Measurements from ENCODE around the gene APOF. TPM values are rescaled to one million over a fixed set of nuclear protein-coding genes. Genes with fewer than 3 reads are reported as not detected.

APOF gene
- total RNA-seq, 4 donors from 2014 or later: 0.27 TPM; not detected in 3

- Histone ChIP-seq H3K4me1 (peaks cover 19 to 20% of the 10 kb centered on the region in 2 donors), H3K4me3 (peak within 1 kb of the TSS; percentile 91 to 99 (median 98)), H3K9me3 (no peaks in the 10 kb centered on the region), H3K27me3 (no peaks in the 10 kb centered on the region), H3K27ac (peak within 1 kb of the TSS; percentile 96 to 99 (median 96)), H3K36me3 (peaks cover 0 to 50% of the 10 kb centered on the region in 2 donors)
- TF ChIP-seq CTCF (IDR thresholded peaks at IDR 0.05 in 4 of 5, conservative IDR thresholded peaks at IDR 0.05 in 1 of 5): peak in 2 of 5 experiments; percentile 28 to 29
- TF ChIP-seq POLR2A (IDR thresholded peaks at IDR 0.05): peak; percentile 84 to 88
- peak; percentile 93 to 96 for DNase-seq
- ATAC-seq: peak; percentile 95 to 98
- in situ Hi-C loops (cut with MboI; ENCODE audit: low sequenced_read_pairs in 4 of 4): no loop called here
- intact Hi-C loops (cut with DNase I; ENCODE audit: low total_unique reads): loop anchor here (1.0 to 5.0 kb wide), 4 partner anchors 16 to 199 kb away; partner anchors contain the start of genes CS, RPL41, SPRYD4 and ZC3H10
These were observed 46.8 kb downstream of the APOF start, which contains the start of gene CNPY2 for GRCh38 chr12:56315622-56316473. Gene CNPY2 (minus strand): TSS chr12:56315988. CDS start chr12:56315217, 771 bp downstream.

GRCh38 chr12:56315249-56315621 lies 47.4 kb downstream of the APOF start:
- TF ChIP-seq POLR2A (IDR thresholded peaks at IDR 0.05): no peak
- TF ChIP-seq CTCF (IDR thresholded peaks at IDR 0.05 in 4 of 5, conservative IDR thresholded peaks at IDR 0.05 in 1 of 5): no peak
- Histone ChIP-seq H3K36me3 (peaks cover 0 to 53% of the 10 kb centered on the region in 2 donors), H3K4me3 (peak overlapping the region; percentile 91 to 99 (median 98)), H3K27me3 (no peaks in the 10 kb centered on the region), H3K9me3 (no peaks in the 10 kb centered on the region), H3K4me1 (peaks cover 19 to 20% of the 10 kb centered on the region in 2 donors), H3K27ac (peak overlapping the region; percentile 96 to 99 (median 96))
- intact Hi-C loops (cut with DNase I; ENCODE audit: low total_unique reads): loop anchor here (5.0 kb wide), 2 partner anchors 152 to 198 kb away; partner anchors contain the start of genes RPL41, SPRYD4 and ZC3H10
- DNase-seq (no peak), ATAC-seq (no peak)
- in situ Hi-C loops (cut with MboI; ENCODE audit: low sequenced_read_pairs in 4 of 4): no loop called here

- Histone ChIP-seq H3K4me3 (no peak overlapping the region), H3K27ac (no peak overlapping the region), H3K9me3 (no peaks in the 10 kb centered on the region), H3K4me1 (peaks cover 12% of the 10 kb centered on the region in 2 donors), H3K27me3 (no peaks in the 10 kb centered on the region), H3K36me3 (peaks cover 0 to 66% of the 10 kb centered on the region in 2 donors)
- TF ChIP-seq CTCF (IDR thresholded peaks at IDR 0.05 in 4 of 5, conservative IDR thresholded peaks at IDR 0.05 in 1 of 5) (no peak), POLR2A (IDR thresholded peaks at IDR 0.05) (no peak)
- intact Hi-C loops (cut with DNase I; ENCODE audit: low total_unique reads) (no loop called here), in situ Hi-C loops (cut with MboI; ENCODE audit: low sequenced_read_pairs in 4 of 4) (no loop called here)
- DNase-seq (no peak), ATAC-seq (no peak)
These were observed 51.7 kb downstream of the APOF start for GRCh38 chr12:56311003-56311402.

Other genes with a start within 250 kb of the APOF start
- 1,000 to 10,000 TPM; 1,323 to 2,217 (median 1,977) TPM for gene RPL41, start 246.2 kb downstream of the APOF start, total RNA-seq
- gene ZC3H10, start 244.6 kb downstream of the APOF start, total RNA-seq: 1 to 10 TPM; 3.1 to 9.1 (median 3.7) TPM
- gene ESYT1, start 234.6 kb downstream of the APOF start, total RNA-seq: 10 to 100 TPM; 45.9 to 77.7 (median 62.1) TPM
- 100 to 1,000 TPM; 159 to 334 (median 198) TPM for gene MYL6B, start 210.3 kb downstream of the APOF start, total RNA-seq
- gene MYL6, start 204.5 kb downstream of the APOF start, total RNA-seq: 100 to 1,000 TPM; 159 to 324 (median 202) TPM
- gene SMARCC2, start 173.4 kb downstream of the APOF start, total RNA-seq: 10 to 100 TPM; 34.1 to 56.9 (median 49.4) TPM
- 10 to 100 TPM; 46.5 to 58.9 (median 54.8) TPM for gene RNF41, start 140.9 kb downstream of the APOF start, total RNA-seq
- 10 to 100 TPM; 29.6 to 75.0 (median 42.8) TPM for gene NABP2, start 138.5 kb downstream of the APOF start, total RNA-seq
- gene SLC39A5, start 132.8 kb downstream of the APOF start, total RNA-seq: under 1 TPM in 1 of 4 donors, not detected in 3; 0.83 TPM
- gene ANKRD52, start 104.5 kb downstream of the APOF start, total RNA-seq: 10 to 100 TPM; 14.7 to 30.9 (median 18.9) TPM
- gene COQ10A, start 95.9 kb downstream of the APOF start, total RNA-seq: 10 to 100 TPM; 17.7 to 90.1 (median 54.5) TPM
- 100 to 1,000 TPM; 211 to 359 (median 271) TPM for gene CS, start 62.5 kb downstream of the APOF start, total RNA-seq
- 10 to 100 TPM; 21.7 to 59.1 (median 28.4) TPM for gene CNPY2, start 46.9 kb downstream of the APOF start, total RNA-seq
- 10 to 100 TPM in 2 of 4 donors, 1 to 10 TPM in 2; 7.8 to 33.0 (median 11.6) TPM for gene PAN2, start 28.9 kb downstream of the APOF start, total RNA-seq
- gene IL23A, start 24.0 kb downstream of the APOF start, total RNA-seq: not detected
- gene STAT2, start 2.8 kb downstream of the APOF start, total RNA-seq: 10 to 100 TPM; 21.0 to 33.2 (median 27.4) TPM
- gene TIMELESS, start 86.6 kb upstream of the APOF start, total RNA-seq: 1 to 10 TPM; 1.9 to 4.6 (median 2.5) TPM
- not detected for gene MIP, start 91.8 kb upstream of the APOF start, total RNA-seq
- 1 to 10 TPM; 1.6 to 4.7 (median 2.9) TPM for gene SPRYD4, start 105.7 kb upstream of the APOF start, total RNA-seq
- 1 to 10 TPM in 1 of 4 donors, under 1 TPM in 1, not detected in 2; 0.53 to 1.9 TPM for gene GLS2, start 125.3 kb upstream of the APOF start, total RNA-seq
- gene RBMS2, start 159.0 kb upstream of the APOF start, total RNA-seq: 10 to 100 TPM in 1 of 4 donors, 1 to 10 TPM in 3; 4.1 to 11.0 (median 5.4) TPM

Measured in gastrocnemius medialis (tissue), 4 donors.